HEK293 (cell line): ENCODE results near the gene ACOT2.

Source experiments
- CTCF ChIA-PET: fragments of 350-600 bp; formaldehyde crosslinking; extraction: SDS; loops from one replicate; lab custom pipeline; 2021; ENCODE audit warnings: antibody characterized with exemption; lab: Yijun Ruan, JAX
- POLR2A ChIA-PET: fragments of 300-600 bp; formaldehyde crosslinking; extraction: SDS; loops from one replicate; lab custom pipeline; 2020; ENCODE audit warnings: antibody characterized with exemption, inconsistent platforms; lab: Yijun Ruan, JAX
- H3K27ac ChIP-seq: fragments of 200-500 bp; sonication (Bioruptor generic); 2 replicates; pipeline ENCODE4 v1.5.1; 2014; ENCODE audit warnings: low read depth, low read length, control low read depth, inconsistent platforms; ENCODE audit errors: extremely low read depth
- H3K36me3 ChIP-seq, 2 experiments: fragments of 200-500 bp in 1 of 2; sonication (Bioruptor generic) in 1 of 2; 1 replicate in 1 of 2; 2 replicates in 1 of 2; pipeline ENCODE4 v1.5.1; 2014 to 2017; ENCODE audit warnings: inconsistent platforms in 2 of 2, low read length in 2 of 2; ENCODE audit not compliant: control insufficient read depth in 2 of 2, insufficient read depth in 1 of 2
- H3K4me1 ChIP-seq: fragments of 200-500 bp; sonication (Bioruptor generic); 2 replicates; pipeline ENCODE4 v1.5.1; 2014; ENCODE audit warnings: mild to moderate bottlenecking, low read length, inconsistent platforms; ENCODE audit not compliant: control insufficient read depth, insufficient read depth
- H3K4me3 ChIP-seq: 2 replicates; pipeline ENCODE4 v1.5.1; 2011; ENCODE audit warnings: low read depth, mild to moderate bottlenecking, control low read depth, low read length, moderate library complexity
- H3K9me3 ChIP-seq: fragments of 200-500 bp; sonication (Bioruptor generic); 2 replicates; pipeline ENCODE4 v1.5.1; 2014; ENCODE audit warnings: low read depth, low read length, inconsistent platforms; ENCODE audit not compliant: control insufficient read depth, insufficient read depth
- BCL11B ChIP-seq: fragments of 450-650 bp; formaldehyde crosslinking; IDR thresholded peaks from 2 replicates; pipeline ENCODE4 v1.5.1; 2016; ENCODE audit warnings: low read depth, missing biosample characterization, missing genetic modification characterization
- GLI4 ChIP-seq: fragments of 450-650 bp; formaldehyde crosslinking; IDR thresholded peaks from 2 replicates; pipeline ENCODE4 v1.5.1; 2016; ENCODE audit warnings: missing biosample characterization, missing genetic modification characterization
- KLF7 ChIP-seq: fragments of 450-650 bp; formaldehyde crosslinking; IDR thresholded peaks from 2 replicates; pipeline ENCODE4 v1.5.1; 2016; ENCODE audit warnings: missing biosample characterization, missing genetic modification characterization, borderline replicate concordance
- MYNN ChIP-seq: fragments of 450-650 bp; formaldehyde crosslinking; IDR thresholded peaks from 2 replicates; pipeline ENCODE4 v1.5.1; 2016; ENCODE audit warnings: missing biosample characterization, missing genetic modification characterization, borderline replicate concordance
- SCRT1 ChIP-seq: fragments of 450-650 bp; formaldehyde crosslinking; IDR thresholded peaks from 2 replicates; pipeline ENCODE4 v1.5.1; 2016; ENCODE audit warnings: missing biosample characterization, missing genetic modification characterization, borderline replicate concordance
- SP3 ChIP-seq: fragments of 450-650 bp; formaldehyde crosslinking; IDR thresholded peaks from 2 replicates; pipeline ENCODE4 v1.5.1; 2016; ENCODE audit warnings: missing biosample characterization, missing genetic modification characterization
- ZBTB20 ChIP-seq: fragments of 450-650 bp; formaldehyde crosslinking; IDR thresholded peaks from 2 replicates; pipeline ENCODE4 v1.5.1; 2016; ENCODE audit warnings: missing biosample characterization, missing genetic modification characterization
- ZBTB21 ChIP-seq: fragments of 450-650 bp; formaldehyde crosslinking; IDR thresholded peaks from 2 replicates; pipeline ENCODE4 v1.5.1; 2017; ENCODE audit warnings: missing biosample characterization, missing genetic modification characterization
- ZFP41 ChIP-seq: fragments of 450-650 bp; formaldehyde crosslinking; IDR thresholded peaks from 2 replicates; pipeline ENCODE4 v1.5.1; 2016; ENCODE audit warnings: missing biosample characterization, missing genetic modification characterization, borderline replicate concordance
- ZIC2 ChIP-seq: fragments of 450-650 bp; formaldehyde crosslinking; IDR thresholded peaks from 2 replicates; pipeline ENCODE4 v1.5.1; 2016; ENCODE audit warnings: missing biosample characterization, missing genetic modification characterization
- ZNF10 ChIP-seq: fragments of 450-650 bp; formaldehyde crosslinking; IDR thresholded peaks from 2 replicates; pipeline ENCODE4 v1.5.1; 2017; ENCODE audit warnings: missing biosample characterization, missing genetic modification characterization
- ZNF138 ChIP-seq: fragments of 450-650 bp; formaldehyde crosslinking; IDR thresholded peaks from 2 replicates; pipeline ENCODE4 v1.5.1; 2016; ENCODE audit warnings: missing biosample characterization, missing genetic modification characterization, borderline replicate concordance
- ZNF146 ChIP-seq: fragments of 450-650 bp; formaldehyde crosslinking; IDR thresholded peaks from 2 replicates; pipeline ENCODE4 v1.5.1; 2016; ENCODE audit warnings: missing biosample characterization, missing genetic modification characterization
- ZNF248 ChIP-seq: fragments of 450-650 bp; formaldehyde crosslinking; IDR thresholded peaks from 2 replicates; pipeline ENCODE4 v1.5.1; 2017; ENCODE audit warnings: missing biosample characterization, missing genetic modification characterization
- ZNF274 ChIP-seq, 2 experiments: fragments of 200-500 bp in 1 of 2; fragments of 450-650 bp in 1 of 2; sonication (Bioruptor generic) in 1 of 2; formaldehyde crosslinking in 1 of 2; IDR thresholded peaks; 2 replicates each; pipeline versions ENCODE4 v1.5.1 to v1.6.1; 2014 to 2016; ENCODE audit warnings: borderline replicate concordance in 1 of 2, inconsistent platforms in 1 of 2, low read length in 1 of 2, missing biosample characterization in 1 of 2, missing genetic modification characterization in 1 of 2
- ZNF302 ChIP-seq: fragments of 450-650 bp; formaldehyde crosslinking; IDR thresholded peaks from 2 replicates; pipeline ENCODE4 v1.5.1; 2016; ENCODE audit warnings: missing biosample characterization, missing genetic modification characterization, low read depth
- ZNF354C ChIP-seq: fragments of 450-650 bp; formaldehyde crosslinking; IDR thresholded peaks from 2 replicates; pipeline ENCODE4 v1.5.1; 2016; ENCODE audit warnings: missing biosample characterization, missing genetic modification characterization, low read depth, borderline replicate concordance
- ZNF510 ChIP-seq: fragments of 450-650 bp; formaldehyde crosslinking; IDR thresholded peaks from 2 replicates; pipeline ENCODE4 v1.5.1; 2018; ENCODE audit warnings: mild to moderate bottlenecking, missing genetic modification characterization, missing biosample characterization; ENCODE audit not compliant: insufficient replicate concordance
- ZNF529 ChIP-seq: fragments of 450-650 bp; formaldehyde crosslinking; IDR thresholded peaks from 2 replicates; pipeline ENCODE4 v1.5.1; 2017; ENCODE audit warnings: missing genetic modification characterization, missing biosample characterization; ENCODE audit not compliant: insufficient replicate concordance
- ZNF558 ChIP-seq: fragments of 450-650 bp; formaldehyde crosslinking; IDR thresholded peaks from 2 replicates; pipeline ENCODE4 v1.5.1; 2016; ENCODE audit warnings: missing biosample characterization, missing genetic modification characterization
- ZNF560 ChIP-seq: fragments of 450-650 bp; formaldehyde crosslinking; IDR thresholded peaks from 2 replicates; pipeline ENCODE4 v1.5.1; 2017; ENCODE audit warnings: missing biosample characterization, missing genetic modification characterization, borderline replicate concordance
- ZNF571 ChIP-seq: fragments of 450-650 bp; formaldehyde crosslinking; IDR thresholded peaks from 2 replicates; pipeline ENCODE4 v1.5.0; 2017; ENCODE audit warnings: missing biosample characterization, missing genetic modification characterization
- ZNF585B ChIP-seq: fragments of 450-650 bp; formaldehyde crosslinking; IDR thresholded peaks from 2 replicates; pipeline ENCODE4 v1.5.1; 2016; ENCODE audit warnings: missing biosample characterization, missing genetic modification characterization
- ZNF645 ChIP-seq: fragments of 450-650 bp; formaldehyde crosslinking; IDR thresholded peaks from 2 replicates; pipeline ENCODE4; 2016; ENCODE audit warnings: missing biosample characterization, missing genetic modification characterization
- ZNF768 ChIP-seq: fragments of 450-650 bp; formaldehyde crosslinking; IDR thresholded peaks from 2 replicates; pipeline ENCODE4 v1.5.1; 2018; ENCODE audit warnings: missing biosample characterization, mild to moderate bottlenecking, missing genetic modification characterization
- TF ChIP-seq, protein P1 (sequence below): fragments of 450-650 bp; formaldehyde crosslinking; IDR thresholded peaks from 2 replicates; pipeline ENCODE4 v1.5.1; 2016; ENCODE audit warnings: missing biosample characterization, missing genetic modification characterization

Gene ACOT2

GRCh38 chr14:73619524-73619923 is 50.5 kb downstream of the ACOT2 start:
- Histone ChIP-seq H3K27ac (no peak overlapping the region), H3K4me1 (no peaks in the 10 kb centered on the region), H3K36me3 (no peaks in the 10 kb centered on the region), H3K4me3 (no peak overlapping the region), H3K9me3 (no peaks in the 10 kb centered on the region)
- ChIA-PET CTCF (interaction anchor here (0.5 to 0.8 kb wide), 3 partner anchors 19 to 205 kb away, joined by 3 to 10 read pairs (median 3); no protein-coding TSS in a partner anchor), POLR2A (no interaction called here)
- TF ChIP-seq SP3 (tag by site-specific recombination), result no peak
- TF ChIP-seq ZFP41 (tag by site-specific recombination), result no peak
- TF ChIP-seq ZNF274 (IDR thresholded peaks at IDR 0.05; ENCODE audit: low read length), result no peak
- TF ChIP-seq ZNF274 (tag by site-specific recombination; IDR thresholded peaks at IDR 0.05; ENCODE audit: borderline replicate concordance), result no peak
- no peak for TF ChIP-seq ZNF560 (tag by site-specific recombination)
- no peak for TF ChIP-seq ZNF302 (tag by site-specific recombination)
- no peak for TF ChIP-seq ZNF585B
- TF ChIP-seq ZNF248, result no peak
- TF ChIP-seq KLF7 (tag by site-specific recombination), result no peak
- TF ChIP-seq, protein P1, sequence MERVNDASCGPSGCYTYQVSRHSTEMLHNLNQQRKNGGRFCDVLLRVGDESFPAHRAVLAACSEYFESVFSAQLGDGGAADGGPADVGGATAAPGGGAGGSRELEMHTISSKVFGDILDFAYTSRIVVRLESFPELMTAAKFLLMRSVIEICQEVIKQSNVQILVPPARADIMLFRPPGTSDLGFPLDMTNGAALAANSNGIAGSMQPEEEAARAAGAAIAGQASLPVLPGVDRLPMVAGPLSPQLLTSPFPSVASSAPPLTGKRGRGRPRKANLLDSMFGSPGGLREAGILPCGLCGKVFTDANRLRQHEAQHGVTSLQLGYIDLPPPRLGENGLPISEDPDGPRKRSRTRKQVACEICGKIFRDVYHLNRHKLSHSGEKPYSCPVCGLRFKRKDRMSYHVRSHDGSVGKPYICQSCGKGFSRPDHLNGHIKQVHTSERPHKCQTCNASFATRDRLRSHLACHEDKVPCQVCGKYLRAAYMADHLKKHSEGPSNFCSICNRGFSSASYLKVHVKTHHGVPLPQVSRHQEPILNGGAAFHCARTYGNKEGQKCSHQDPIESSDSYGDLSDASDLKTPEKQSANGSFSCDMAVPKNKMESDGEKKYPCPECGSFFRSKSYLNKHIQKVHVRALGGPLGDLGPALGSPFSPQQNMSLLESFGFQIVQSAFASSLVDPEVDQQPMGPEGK (tag by site-specific recombination), result no peak
- no peak for TF ChIP-seq ZNF146 (tag by site-specific recombination)
- TF ChIP-seq ZNF510 (tag by site-specific recombination), result no peak

- Histone ChIP-seq H3K36me3 (no peaks in the 10 kb centered on the region), H3K9me3 (no peaks in the 10 kb centered on the region), H3K27ac (no peak overlapping the region), H3K4me1 (no peaks in the 10 kb centered on the region), H3K4me3 (no peak overlapping the region)
- POLR2A ChIA-PET, result no interaction called here
- CTCF ChIA-PET, result no interaction called here
- TF ChIP-seq GLI4 (tag by site-specific recombination) (no peak), ZIC2 (tag by site-specific recombination) (no peak), ZNF768 (no peak), MYNN (tag by site-specific recombination) (no peak), ZBTB20 (no peak), ZNF354C (tag by site-specific recombination) (no peak)
Measured at GRCh38 chr14:73620268-73620667, 51.3 kb downstream of the ACOT2 start.

DNA sequence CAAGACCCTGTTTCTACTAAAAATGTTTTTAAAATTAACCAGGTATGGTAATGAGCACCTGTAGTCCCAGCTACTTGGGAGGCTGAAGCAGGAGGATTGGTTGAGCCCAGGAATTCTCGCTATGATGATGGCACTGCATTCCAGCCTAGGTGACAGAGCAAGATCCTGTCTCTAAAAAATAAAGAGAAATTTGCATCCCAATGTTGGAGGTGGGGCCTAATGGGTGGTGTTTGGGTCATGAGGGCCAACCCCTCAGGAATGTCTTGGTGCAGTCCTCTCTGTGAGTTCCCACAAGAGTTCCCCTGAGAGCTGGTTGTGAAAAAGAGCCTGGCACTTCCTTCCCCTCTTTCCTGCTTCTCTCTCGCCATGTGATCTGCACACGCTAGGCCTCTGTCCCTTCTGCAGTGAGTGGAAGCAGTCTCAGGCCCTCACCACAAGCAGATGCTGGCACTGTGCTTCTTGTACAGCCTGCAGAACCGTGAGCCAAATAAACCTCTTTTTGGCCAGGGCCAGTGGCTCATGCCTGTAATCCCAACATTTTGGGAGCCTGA is 54.6 kb downstream of the ACOT2 start:
- H3K9me3 ChIP-seq, result no peaks in the 10 kb centered on the region
- POLR2A ChIA-PET, result interaction anchor here (0.6 kb wide), 1 partner anchor 54 kb away, joined by 4 read pairs; no protein-coding TSS in a partner anchor
- CTCF ChIA-PET, result no interaction called here
- H3K4me3 ChIP-seq, result no peak overlapping the region
- H3K27ac ChIP-seq, result no peak overlapping the region
- no peaks in the 10 kb centered on the region for H3K4me1 ChIP-seq
- H3K36me3 ChIP-seq, result no peaks in the 10 kb centered on the region
- TF ChIP-seq BCL11B, result no peak
- no peak for TF ChIP-seq SCRT1 (tag by site-specific recombination)
- TF ChIP-seq ZNF571 (tag by site-specific recombination), result no peak
- no peak for TF ChIP-seq ZNF645 (tag by site-specific recombination)
- no peak for TF ChIP-seq ZNF10
- TF ChIP-seq ZNF558 (tag by site-specific recombination), result no peak
- no peak for TF ChIP-seq ZNF768
- TF ChIP-seq ZBTB21 (tag by site-specific recombination), result no peak
- no peak for TF ChIP-seq ZNF138 (tag by site-specific recombination)
- no peak for TF ChIP-seq MYNN (tag by site-specific recombination)
- TF ChIP-seq, protein P1 (tag by site-specific recombination), result no peak
- no peak for TF ChIP-seq ZNF529 (tag by site-specific recombination)
